GM18499 (cell line): ENCODE results near the gene PTCH2.
"Not testable (repeated sequence)": the region's sequence is repeated elsewhere in the genome, so short reads cannot be mapped to it uniquely, and the experiment has no call there.

ENCODE experiments used
- ATAC-seq: cut with Tn5 transposase; IDR thresholded peaks from one replicate; pipeline ENCODE4 v1.9.1; 2021; ENCODE audit warnings: moderate number of reproducible peaks; ENCODE audit not compliant: insufficient read depth, unreplicated experiment

Gene PTCH2

DNA sequence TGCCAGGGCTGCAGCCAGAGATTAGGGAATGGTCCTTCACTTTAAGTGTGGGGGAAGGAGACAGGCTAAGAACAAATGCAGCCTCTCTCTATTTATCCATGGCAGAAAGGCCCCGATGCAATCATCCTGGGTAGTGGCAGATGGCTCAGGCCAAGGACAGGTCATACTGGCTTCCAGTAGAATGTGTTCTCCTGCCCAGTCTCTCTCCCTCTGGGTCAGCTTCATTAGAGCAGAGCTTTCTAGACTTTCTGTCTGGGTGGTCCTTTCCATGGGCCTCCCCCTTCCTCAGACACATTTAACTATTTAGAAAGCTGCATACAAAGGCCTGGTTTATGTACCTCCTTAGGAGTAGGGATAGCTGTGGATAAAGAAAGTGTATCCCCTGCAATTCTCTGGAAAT, 4.8 kb upstream of the PTCH2 start:
- ATAC-seq: no peak

- no peak for ATAC-seq
Observed at GRCh38 chr1:44846985-44847384, 3.9 kb upstream of the PTCH2 start.

DNA sequence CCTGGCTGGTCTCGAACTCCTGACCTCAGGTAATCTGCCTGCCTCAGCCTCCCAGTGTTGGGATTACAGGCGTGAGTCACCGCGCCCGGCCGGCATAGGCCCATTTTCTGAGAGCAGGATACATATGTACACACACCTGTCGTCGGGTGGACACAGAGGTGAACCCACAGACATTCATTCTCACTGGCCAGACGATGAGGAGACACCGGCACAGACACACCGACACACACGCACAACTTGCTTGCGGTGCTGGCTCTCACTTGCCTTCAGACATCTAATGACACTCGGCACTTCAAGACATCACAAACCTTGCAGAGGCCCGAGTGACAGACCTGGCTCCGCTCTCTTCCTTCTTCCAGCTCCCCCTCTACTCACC, 579 bp downstream of the PTCH2 start:
- ATAC-seq: no peak

DNA sequence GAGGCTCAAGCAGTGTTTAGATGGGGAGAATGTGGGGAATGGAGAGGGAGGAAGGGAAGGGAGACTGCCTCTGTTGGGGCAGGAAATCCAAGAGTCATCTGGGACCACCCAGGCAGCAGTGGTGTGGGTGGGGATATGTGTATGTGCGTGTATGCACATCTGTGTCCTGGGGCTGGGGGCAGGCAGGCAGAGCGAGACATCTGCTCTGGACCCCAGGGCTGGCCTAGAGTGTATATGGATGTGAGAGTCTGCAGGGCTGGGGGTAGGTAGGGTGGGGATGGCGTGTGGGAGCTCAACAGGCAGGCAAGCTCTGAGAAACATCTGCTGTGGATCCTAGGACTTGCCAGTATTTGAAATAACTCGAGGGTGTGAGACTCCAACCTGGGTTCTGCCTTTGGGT, 3.5 kb downstream of the PTCH2 start:
- no peak for ATAC-seq

DNA sequence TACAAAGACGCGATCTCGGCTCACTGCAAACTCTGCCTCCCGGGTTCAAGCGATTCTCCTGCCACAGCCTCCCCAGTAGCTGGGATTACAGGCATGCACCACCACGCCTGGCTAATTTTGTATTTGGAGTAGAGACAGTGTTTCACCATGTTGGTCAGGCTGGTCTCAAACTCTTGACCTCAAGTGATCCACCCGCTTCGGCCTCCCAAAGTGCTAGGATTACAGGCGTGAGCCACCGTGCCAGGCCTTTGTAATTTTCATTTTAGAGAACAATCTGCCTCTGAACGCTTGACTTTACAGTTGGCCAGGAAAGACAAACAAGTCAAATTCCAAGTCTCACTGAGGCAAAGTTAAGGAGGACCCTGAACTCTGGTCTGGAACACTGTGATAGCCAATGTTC, 4.8 kb downstream of the PTCH2 start:
- ATAC-seq: not testable (repeated sequence)

DNA sequence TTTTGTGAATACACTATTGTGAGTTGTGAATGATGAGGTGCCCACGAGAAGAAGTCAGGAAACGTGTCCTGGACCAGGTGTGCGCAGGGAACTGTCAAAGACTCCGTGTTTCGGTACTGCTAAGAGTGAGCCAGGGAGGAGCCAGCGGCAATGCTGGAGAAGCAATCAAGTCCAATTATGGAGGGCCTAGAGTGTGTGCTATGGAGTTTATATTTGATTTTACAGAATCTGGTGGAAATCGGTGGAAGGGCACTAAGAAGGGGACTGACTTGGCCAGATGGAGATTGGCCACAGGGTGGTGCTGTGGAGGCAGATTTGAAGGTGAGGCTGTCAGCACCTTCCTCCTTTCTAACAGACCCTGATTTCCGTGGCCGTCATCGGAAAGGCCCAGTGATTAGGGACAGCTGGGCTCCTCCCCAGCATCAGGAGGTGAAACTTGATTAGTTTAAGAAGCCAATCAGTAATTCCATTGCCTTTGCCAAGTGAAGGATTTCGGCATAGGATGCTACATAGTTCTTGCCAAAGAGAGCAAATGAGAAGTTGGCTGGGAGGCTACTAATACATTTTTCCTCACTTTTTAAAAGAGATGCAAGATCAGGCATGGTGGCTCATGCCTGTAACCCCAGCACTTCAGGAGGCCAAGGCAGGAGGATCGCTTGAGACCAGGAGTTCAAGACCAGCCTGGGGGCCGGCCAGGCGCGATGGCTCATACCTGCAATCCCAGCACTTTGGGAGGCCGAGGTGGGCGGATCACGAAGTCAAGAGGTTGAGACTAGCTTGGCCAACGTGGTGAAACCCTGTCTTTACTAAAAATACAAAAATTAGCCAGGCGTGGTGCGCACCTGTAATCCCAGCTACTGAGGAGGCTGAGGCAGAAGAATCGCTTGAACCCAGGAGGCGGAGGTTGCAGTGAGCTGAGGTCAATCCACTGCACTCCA, 7.0 kb downstream of the PTCH2 start:
- ATAC-seq: no peak

DNA sequence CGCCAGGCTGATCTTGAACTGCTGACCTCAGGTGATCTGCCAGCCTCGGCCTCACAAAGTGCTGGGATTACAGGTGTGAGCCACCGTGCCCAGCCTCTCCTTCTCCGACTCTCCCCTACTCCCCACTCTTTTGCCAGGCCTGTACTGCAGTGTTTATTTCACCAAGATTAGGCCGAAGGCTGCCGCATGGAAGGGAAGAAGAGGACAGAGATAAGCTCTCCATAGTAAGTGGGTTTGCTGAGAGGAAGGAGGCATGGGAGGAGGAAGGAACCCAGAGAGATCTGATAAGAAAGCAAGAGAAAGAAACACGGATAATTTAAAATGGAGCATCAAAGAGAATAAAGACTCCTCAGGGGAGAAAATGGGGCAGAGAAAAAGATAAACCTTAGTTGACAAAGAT, 8.7 kb downstream of the PTCH2 start:
- no peak for ATAC-seq

DNA sequence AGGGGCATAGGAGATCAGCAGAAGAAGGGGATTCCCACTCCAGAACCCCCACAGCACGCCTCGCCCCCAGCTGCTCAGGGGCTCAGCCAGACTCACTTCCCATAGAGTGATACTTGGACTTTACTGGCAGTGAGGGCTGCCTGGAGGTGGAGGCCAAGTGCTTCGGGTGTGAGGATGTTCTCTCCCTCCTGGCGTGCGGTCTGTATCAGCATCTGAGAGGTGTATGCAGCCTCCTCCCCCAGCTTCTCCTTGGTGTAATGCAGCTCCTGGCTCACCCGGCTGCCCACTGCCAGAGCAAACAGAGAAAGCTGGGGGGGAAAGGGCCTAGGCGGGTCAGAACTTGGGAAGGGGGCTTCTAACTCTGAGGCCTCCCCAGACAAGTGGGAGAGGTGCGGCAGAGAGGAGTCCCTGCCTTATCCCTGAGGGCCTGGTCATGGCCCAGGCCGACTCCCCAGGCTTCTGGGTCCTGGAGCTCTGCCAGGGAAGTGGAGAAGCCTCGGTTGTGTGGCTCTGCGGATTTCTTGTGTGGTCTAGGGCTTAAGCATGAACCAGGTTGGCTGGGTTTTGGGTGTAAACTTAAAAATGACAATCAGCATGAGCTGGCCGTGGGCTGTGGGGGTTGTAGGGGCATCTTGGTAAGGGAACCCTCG, 10.9 kb downstream of the PTCH2 start:
- no peak for ATAC-seq

GRCh38 chr1:44831516-44831915, 11.5 kb downstream of the PTCH2 start:
- no peak for ATAC-seq

DNA sequence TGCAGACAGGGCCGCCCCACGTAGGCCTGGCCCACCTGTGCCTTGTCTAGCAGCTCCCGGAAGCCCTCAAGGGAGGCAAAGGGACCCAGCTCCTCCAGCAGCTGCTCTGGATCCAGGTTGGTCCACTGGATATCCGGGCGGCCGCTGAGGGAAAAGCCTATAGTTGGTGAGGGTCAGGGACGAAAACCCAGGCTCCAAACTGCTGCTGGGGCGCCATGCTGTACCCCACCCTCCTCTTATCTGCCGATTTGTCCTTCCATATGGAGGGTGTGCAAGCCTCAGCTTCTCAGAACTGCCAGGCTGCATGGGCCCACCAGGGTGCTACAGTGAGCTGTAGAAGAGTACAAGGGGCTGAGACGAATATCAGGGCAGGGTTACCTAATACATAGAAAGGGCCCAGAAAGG, 12.2 kb downstream of the PTCH2 start:
- ATAC-seq: no peak

DNA sequence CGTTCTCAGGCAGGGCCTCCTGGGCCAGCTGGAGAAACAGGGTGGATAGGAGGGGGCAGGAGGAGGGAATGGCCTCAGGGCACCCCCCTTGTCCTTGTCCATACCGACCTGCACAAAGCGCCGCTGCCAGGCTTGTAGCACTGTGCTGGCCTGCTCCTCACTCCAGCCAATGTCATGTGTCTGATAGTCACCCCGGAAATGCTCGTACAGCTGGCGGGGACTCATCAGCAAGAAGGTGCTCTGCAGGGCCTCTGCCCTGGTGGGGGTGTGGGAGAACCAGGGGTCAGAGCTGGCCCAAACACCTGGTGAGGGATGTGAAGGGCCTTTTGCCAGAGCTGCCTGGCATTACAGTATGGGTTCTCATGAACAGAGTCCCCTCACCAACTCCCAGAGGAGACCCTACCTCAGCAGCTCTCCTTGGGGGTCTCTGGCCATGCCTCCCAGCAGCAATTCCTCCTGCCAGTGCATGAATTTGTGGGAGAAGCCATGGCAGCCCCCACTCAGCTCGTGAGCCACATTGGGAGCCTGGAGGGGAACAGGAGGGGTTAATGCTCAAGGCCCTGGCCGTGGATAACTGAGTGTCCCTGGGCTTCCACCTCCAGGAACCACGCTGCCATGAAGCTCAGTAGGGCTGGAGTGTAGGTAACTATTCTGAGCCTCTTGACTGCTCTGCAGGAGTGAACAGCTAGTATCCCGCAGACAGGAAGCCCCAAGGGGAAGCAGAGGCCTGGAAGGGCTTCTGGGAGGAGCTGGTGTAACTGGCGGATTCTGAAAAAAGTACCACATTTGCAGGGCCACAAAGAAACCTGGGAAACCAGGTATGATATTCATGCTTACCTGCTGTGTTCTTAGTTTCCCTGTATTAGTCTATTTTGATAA, 13.3 kb downstream of the PTCH2 start:
- ATAC-seq: no peak

GRCh38 chr1:44828841-44829440, 14.1 kb downstream of the PTCH2 start:
- ATAC-seq: no peak

DNA sequence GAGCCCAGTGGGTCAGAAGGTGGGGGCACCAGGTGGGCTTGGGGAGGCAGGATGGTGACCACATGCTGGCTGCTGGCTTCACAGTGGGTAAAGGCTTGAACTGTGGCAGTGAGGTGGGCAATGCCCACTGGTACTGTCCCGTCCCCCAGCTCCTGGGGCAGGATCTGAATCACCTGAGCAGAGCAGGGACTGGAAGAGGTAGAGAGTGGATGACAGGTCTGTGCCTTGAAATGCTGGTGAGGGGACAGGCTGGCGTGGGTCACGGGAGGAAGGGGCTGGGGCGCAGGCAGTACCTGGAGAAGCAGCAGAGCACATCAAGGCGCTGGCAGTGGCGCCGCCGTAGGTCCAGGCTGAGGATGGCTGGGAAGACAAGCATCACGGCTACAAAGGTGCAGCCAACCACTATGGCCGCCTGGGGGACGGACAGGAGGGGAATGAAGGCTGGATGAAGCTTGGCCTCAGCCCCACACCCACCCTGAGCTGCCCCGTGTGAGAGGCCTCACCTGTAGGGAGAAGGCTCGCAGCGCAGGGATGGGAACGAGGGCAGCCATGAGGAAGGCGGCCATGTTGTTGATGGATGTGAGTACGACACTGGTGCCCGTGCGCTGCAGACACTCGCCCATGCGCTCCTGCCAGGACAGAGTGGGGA, 14.9 kb downstream of the PTCH2 start:
- no peak for ATAC-seq

- no peak for ATAC-seq
Observed at GRCh38 chr1:44827197-44828002, 15.7 kb downstream of the PTCH2 start.

- no peak for ATAC-seq
Observed at GRCh38 chr1:44826375-44827196, 16.5 kb downstream of the PTCH2 start.

- not testable (repeated sequence) for ATAC-seq
Observed at GRCh38 chr1:44824392-44824791, 18.7 kb downstream of the PTCH2 start.

DNA sequence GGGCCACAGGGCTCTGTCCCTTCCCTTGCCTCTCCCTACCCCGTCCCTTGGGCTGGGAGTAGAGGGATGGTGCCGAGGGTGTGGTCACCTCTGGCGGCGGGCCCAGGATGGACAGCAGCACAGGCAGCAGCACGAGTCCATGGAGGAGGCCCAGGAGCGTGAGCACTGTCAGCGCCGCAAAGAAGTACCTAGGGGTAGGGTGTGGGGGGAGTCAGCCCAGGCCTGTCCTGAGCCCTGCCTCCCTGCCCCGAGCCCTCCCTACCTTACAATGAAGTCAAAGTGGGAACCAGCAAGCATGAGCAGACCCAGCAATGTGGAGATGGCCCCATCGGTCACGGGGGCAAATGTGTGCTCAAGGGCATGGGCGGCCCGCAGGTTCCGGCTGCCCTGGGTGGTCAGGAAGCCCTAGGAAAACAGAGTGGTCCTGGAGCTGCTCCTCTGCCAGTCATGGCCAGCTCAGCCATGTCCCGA, 20.0 kb downstream of the PTCH2 start:
- ATAC-seq: no peak

DNA sequence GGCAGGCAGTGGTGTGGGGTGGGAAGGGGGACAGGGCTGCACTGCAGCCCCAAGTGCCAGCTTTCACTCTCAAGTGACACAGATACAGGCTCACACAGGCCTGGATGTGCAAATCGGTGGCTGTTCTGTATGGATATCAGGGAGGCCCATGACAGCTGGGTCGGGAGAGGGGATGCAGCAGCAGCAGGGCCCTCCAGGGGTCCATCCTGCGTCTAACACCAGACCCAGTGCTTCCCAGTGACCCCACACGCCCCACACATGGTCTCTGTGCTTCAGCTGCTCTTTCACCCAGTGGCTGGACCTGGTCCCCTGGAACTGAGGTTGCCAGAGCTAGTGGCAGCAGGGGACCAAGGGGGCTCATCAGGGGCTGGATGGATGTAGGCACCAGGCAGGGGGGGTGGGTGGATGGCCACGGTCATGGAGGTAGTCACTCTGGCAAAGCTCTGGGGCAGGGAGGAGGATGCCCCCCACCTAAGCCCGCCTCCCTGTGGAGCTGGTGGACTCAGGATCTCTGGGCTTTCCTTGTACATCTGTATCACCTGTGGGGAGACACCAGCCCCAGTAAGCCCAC, 20.8 kb downstream of the PTCH2 start:
- ATAC-seq: no peak
